Heart left ventricle (tissue), 13 donors: ENCODE data around the gene DUS1L.

Experiments
- CTCF ChIP-seq, 12 donors: fragments of 200-600 bp; sonication (generic) in 4 of 12; IDR thresholded peaks; one replicate each; pipeline versions ENCODE4 v1.5.0 to v1.8.0; 2018 to 2022; ENCODE audit warnings: antibody characterized with exemption in 12 of 12, mild to moderate bottlenecking in 5 of 12
- POLR2A ChIP-seq, 2 donors: fragments of 450-650 bp; IDR thresholded peaks; one replicate each; pipeline ENCODE4 v1.6.1; 2017; ENCODE audit warnings: antibody characterized with exemption in 2 of 2, mild to moderate bottlenecking in 2 of 2, moderate library complexity in 2 of 2
- donor health status: ischemic (EF 13 %, LVEDD 7.1; RV severe dilation, severe dysfunction).
- donor health status: DM: no; HTN: yes; CAD: no.
- donor health status: DM: no; HTN: no; CAD: no.
- donor health status: ischemic (EF 25% LVEDD 6.9; RV normal size, moderate dysfunction).
- donor health status: ischemic (EF 25% LVEDD 5.7; RV mildly dilated, moderate dysfunction).
- donor health status: ischemic (EF 35%, LVEDD 5.7; RV mildly dilated, moderate dysfunction).
- donor health status: nonischemic (EF 11% LVEDD 7.7; RV severe dilation, severe dysfunction).
- donor health status: DM: yes; HTN: yes; CAD: no.
- donor health status: PGD.
- donor health status: ischemic (EF 29% LVEDD 5.4; RV normal size, mild dysfunction).
- donor health status: nonischemic (EF 23%, LVEDD 6.1; RV moderate dilation, normal function).

GRCh38 chr17:82096709-82097183, 31.1 kb upstream of the DUS1L start:
- TF ChIP-seq CTCF (IDR thresholded peaks at IDR 0.05) (no peak), POLR2A (IDR thresholded peaks at IDR 0.05) (no peak)
